Mucosa of descending colon (tissue), 3 donors: ENCODE data around the gene FGFR1OP2. TPM values are rescaled to one million over a fixed set of nuclear protein-coding genes. Genes with fewer than 3 reads are reported as not detected.

Source experiments
- ATAC-seq: fragments of 200-7000 bp; cut with Tn5 transposase; one replicate; pipeline ENCODE4 v1.9.1; 2020; ENCODE audit warnings: mild to moderate bottlenecking, moderate library complexity
- DNase-seq, 3 donors: peaks; one replicate each; pipeline ENCODE4 v3.0.0-alpha.2; 2020
- H3K36me3 ChIP-seq: fragments of 200-600 bp; one replicate; pipeline ENCODE4 v1.8.0; 2021; ENCODE audit warnings: low read depth, mild to moderate bottlenecking
- H3K4me1 ChIP-seq: fragments of 200-600 bp; one replicate; pipeline ENCODE4 v1.8.0; 2021; ENCODE audit warnings: low read depth, mild to moderate bottlenecking
- H3K4me3 ChIP-seq: fragments of 200-600 bp; one replicate; pipeline ENCODE4 v1.8.0; 2021; ENCODE audit warnings: mild to moderate bottlenecking
- H3K9me3 ChIP-seq: fragments of 200-600 bp; one replicate; pipeline ENCODE4 v1.8.0; 2021; ENCODE audit warnings: mild to moderate bottlenecking
- CTCF ChIP-seq: fragments of 200-600 bp; IDR thresholded peaks from one replicate; pipeline ENCODE4 v1.8.0; 2022; ENCODE audit warnings: antibody characterized with exemption, mild to moderate bottlenecking
- intact Hi-C, 2 donors: fragments of 100-400 bp; cut with DNase I in 1 of 2; cut with micrococcal nuclease in 1 of 2; formaldehyde crosslinking; loops; one replicate each; pipeline versions ENCODE4 v1.11.0 to v1.11.1; 2022; cut with DNase I, micrococcal nuclease
- total RNA-seq, 3 donors: library from RNA; stranded (reverse); fragmentation: NEBNext Ultra II Directional in 2 of 3; extraction: Animal tissue kit (Norgen Biotek cat#: 25700) in 2 of 3; gene quantifications; one replicate each; pipeline versions ENCODE4 v1.2.1 to v1.2.4, GENCODE V29; 2021 to 2023
- donor health status: DM: no; HTN: no; CAD: no; lungs with moderate emphysema.
- donor health status: DM: no; HTN: no; CAD: no.
- donor health status: DM: no; HTN: yes; CAD: no.

FGFR1OP2 gene
- total RNA-seq, 3 donors from 2014 or later = 25.1 to 50.9 (median 28.2) TPM

- DNase-seq (no peak), ATAC-seq (no peak)
- intact Hi-C loops = no loop called here
- Histone ChIP-seq H3K9me3 (no peaks in the 10 kb centered on the region), H3K36me3 (no peaks in the 10 kb centered on the region), H3K4me1 (no peaks in the 10 kb centered on the region), H3K4me3 (no peak overlapping the region)
- no peak for TF ChIP-seq CTCF
These were observed 44.6 kb downstream of the FGFR1OP2 start for GRCh38 chr12:26982866-26983265.

- DNase-seq = no peak
- no peak for ATAC-seq
- no peak for TF ChIP-seq CTCF
These were observed 49.6 kb downstream of the FGFR1OP2 start for GRCh38 chr12:26987634-26988424.

GRCh38 chr12:26988703-26989102, 50.4 kb downstream of the FGFR1OP2 start:
- intact Hi-C loops = no loop called here
- DNase-seq (no peak), ATAC-seq (no peak)
- no peak overlapping the region for H3K4me3 ChIP-seq
- TF ChIP-seq CTCF = no peak
- no peaks in the 10 kb centered on the region for H3K36me3 ChIP-seq
- H3K9me3 ChIP-seq = no peaks in the 10 kb centered on the region
- H3K4me1 ChIP-seq = no peaks in the 10 kb centered on the region

More at GRCh38 chr12:26987634-26988424, 49.6 kb downstream of the FGFR1OP2 start:
- Histone ChIP-seq H3K9me3 (no peaks in the 10 kb centered on the region), H3K36me3 (no peaks in the 10 kb centered on the region), H3K4me1 (no peaks in the 10 kb centered on the region), H3K4me3 (no peak overlapping the region)
- intact Hi-C loops = no loop called here

GRCh38 chr12:26989873-26990272, 51.6 kb downstream of the FGFR1OP2 start:
- TF ChIP-seq CTCF = no peak
- no peaks in the 10 kb centered on the region for H3K4me1 ChIP-seq
- no peaks in the 10 kb centered on the region for H3K9me3 ChIP-seq
- H3K4me3 ChIP-seq = no peak overlapping the region
- intact Hi-C loops = no loop called here
- H3K36me3 ChIP-seq = no peaks in the 10 kb centered on the region
- DNase-seq = no peak
- ATAC-seq = no peak

- intact Hi-C loops = no loop called here
- no peak overlapping the region for H3K4me3 ChIP-seq
- no peaks in the 10 kb centered on the region for H3K36me3 ChIP-seq
- no peaks in the 10 kb centered on the region for H3K9me3 ChIP-seq
- no peak for ATAC-seq
- no peak for TF ChIP-seq CTCF
- no peak for DNase-seq
- no peaks in the 10 kb centered on the region for H3K4me1 ChIP-seq
These were observed 53.6 kb downstream of the FGFR1OP2 start for GRCh38 chr12:26991826-26992225.
